Mesendoderm (in vitro differentiated cells): ENCODE results near the gene ADGRA3.

Experiments used
- DNase-seq: peaks from one replicate; pipeline ENCODE4 v3.0.0; 2013
- H2AK5ac ChIP-seq: 2 replicates; pipeline ENCODE4 v1.6.1; 2013; ENCODE audit warnings: low read length, inconsistent platforms
- H2BK120ac ChIP-seq: 2 replicates; pipeline ENCODE4 v1.6.1; 2013; ENCODE audit warnings: low read depth, mild to moderate bottlenecking, low read length, moderate library complexity, mixed read lengths
- H2BK15ac ChIP-seq: replicated peaks from 2 replicates; pipeline ENCODE4 v1.6.1; 2013; ENCODE audit warnings: low read depth, mild to moderate bottlenecking, moderate library complexity
- H2BK5ac ChIP-seq: 2 replicates; pipeline ENCODE4 v1.6.1; 2013; ENCODE audit warnings: low read length, inconsistent platforms
- H3K18ac ChIP-seq: 2 replicates; pipeline ENCODE4 v1.6.1; 2013; ENCODE audit warnings: mild to moderate bottlenecking, low read length, mixed read lengths
- H3K23ac ChIP-seq: one replicate; pipeline ENCODE4 v1.6.1; 2013; ENCODE audit warnings: low read length
- H3K27ac ChIP-seq: 2 replicates; pipeline ENCODE4 v1.5.1; 2013; ENCODE audit warnings: low read depth, mild to moderate bottlenecking, inconsistent platforms, low read length, moderate library complexity
- H3K27me3 ChIP-seq: 2 replicates; pipeline ENCODE4 v1.6.1; 2013; ENCODE audit warnings: low read length, control low read depth, mild to moderate bottlenecking, inconsistent platforms; ENCODE audit not compliant: insufficient read depth, poor library complexity
- H3K36me3 ChIP-seq: 2 replicates; pipeline ENCODE4 v1.6.1; 2013; ENCODE audit warnings: low read length, inconsistent platforms; ENCODE audit not compliant: control insufficient read depth, insufficient read depth
- H3K4ac ChIP-seq: one replicate; pipeline ENCODE4 v1.6.1; 2013; ENCODE audit warnings: low read depth, mild to moderate bottlenecking, low read length, moderate library complexity
- H3K4me1 ChIP-seq: 2 replicates; pipeline ENCODE4 v1.6.1; 2013; ENCODE audit warnings: low read depth, low read length, inconsistent platforms; ENCODE audit not compliant: control insufficient read depth
- H3K4me2 ChIP-seq: 2 replicates; pipeline ENCODE4 v1.6.1; 2013; ENCODE audit warnings: low read length
- H3K4me3 ChIP-seq: 2 replicates; pipeline ENCODE4 v1.5.1; 2013; ENCODE audit warnings: mild to moderate bottlenecking, low read length
- H3K56ac ChIP-seq: one replicate; pipeline ENCODE4 v1.6.1; 2013; ENCODE audit warnings: low read length
- H3K79me1 ChIP-seq: 2 replicates; pipeline ENCODE4 v1.6.1; 2013; ENCODE audit warnings: low read length, inconsistent platforms
- H3K79me2 ChIP-seq: 2 replicates; pipeline ENCODE4 v1.6.1; 2013; ENCODE audit warnings: mild to moderate bottlenecking, low read length; ENCODE audit not compliant: control insufficient read depth, insufficient read depth
- H3K9ac ChIP-seq: 2 replicates; pipeline ENCODE4 v1.6.1; 2013; ENCODE audit warnings: low read length, inconsistent platforms
- H4K5ac ChIP-seq: one replicate; pipeline ENCODE4 v1.6.1; 2013; ENCODE audit warnings: low read length
- H4K8ac ChIP-seq: one replicate; pipeline ENCODE4 v1.6.1; 2013; ENCODE audit warnings: low read depth, mild to moderate bottlenecking, control low read depth, low read length, moderate library complexity
- WGBS: extraction: QIAGEN DNeasy Blood & Tissue Kit; methylation state at CpG from one replicate; pipeline ENCODE4 v1.1.7; 2013; ENCODE audit warnings: low lambda C conversion rate, missing lambda C conversion rate; ENCODE audit not compliant: insufficient coverage; ENCODE audit errors: extremely low coverage; 5-methylcytosine and 5-hydroxymethylcytosine counted together

ADGRA3 gene

DNA sequence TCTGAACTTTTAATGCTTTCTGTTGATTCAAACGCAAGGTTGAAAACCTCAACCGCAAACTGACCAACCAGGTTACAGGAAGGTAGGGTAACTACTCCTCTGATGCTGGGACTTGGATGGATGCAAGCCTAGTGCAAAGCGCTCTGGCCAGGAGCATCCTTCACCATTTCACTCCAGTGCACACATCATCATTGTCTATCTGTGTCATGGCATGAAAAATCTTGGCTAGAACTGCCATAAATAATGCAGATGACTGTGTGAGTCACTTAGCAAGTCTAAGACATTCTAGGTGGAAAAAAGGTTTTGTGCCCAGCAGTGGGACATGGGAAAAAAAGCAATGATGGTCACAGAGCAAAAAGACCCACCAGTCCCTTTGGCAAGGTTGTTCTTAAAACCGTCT, 10.9 kb downstream of the ADGRA3 start:
- Histone ChIP-seq H3K27me3 (no peaks in the 10 kb centered on the region), H3K27ac (no peak overlapping the region), H2BK5ac (no peak overlapping the region), H2BK120ac (no peak overlapping the region), H4K5ac (no peak overlapping the region), H3K36me3 (no peaks in the 10 kb centered on the region), H3K56ac (no peak overlapping the region), H3K79me2 (peaks cover 73% of the 10 kb centered on the region), H3K18ac (no peak overlapping the region), H3K4me2 (no peak overlapping the region), H2BK15ac (no peak overlapping the region), H3K4me1 (peaks cover 27% of the 10 kb centered on the region), H3K4me3 (no peak overlapping the region), H4K8ac (no peak overlapping the region), H3K23ac (no peak overlapping the region), H3K4ac (no peak overlapping the region), H2AK5ac (no peak overlapping the region), H3K9ac (no peak overlapping the region), H3K79me1 (peaks cover 14% of the 10 kb centered on the region)
- no CpG with 5 or more reads among the region's 4 CpGs for WGBS
- DNase-seq, result no peak

GRCh38 chr4:22504447-22504846, 11.4 kb downstream of the ADGRA3 start:
- no peak overlapping the region for H2AK5ac ChIP-seq
- H3K23ac ChIP-seq, result no peak overlapping the region
- no peaks in the 10 kb centered on the region for H3K27me3 ChIP-seq
- peaks cover 75% of the 10 kb centered on the region for H3K79me2 ChIP-seq
- no peak overlapping the region for H4K8ac ChIP-seq
- H3K4ac ChIP-seq, result no peak overlapping the region
- no peak overlapping the region for H3K4me3 ChIP-seq
- no peak overlapping the region for H2BK5ac ChIP-seq
- WGBS, result no CpG with 5 or more reads among the region's 5 CpGs
- H3K4me2 ChIP-seq, result no peak overlapping the region
- H4K5ac ChIP-seq, result no peak overlapping the region
- H3K4me1 ChIP-seq, result peaks cover 27% of the 10 kb centered on the region
- H2BK15ac ChIP-seq, result no peak overlapping the region
- peaks cover 14% of the 10 kb centered on the region for H3K79me1 ChIP-seq
- peak; percentile 57 for DNase-seq
- H3K18ac ChIP-seq, result peak overlapping the region; percentile 26
- H3K27ac ChIP-seq, result no peak overlapping the region
- no peak overlapping the region for H3K56ac ChIP-seq
- peak overlapping the region; percentile 37 for H2BK120ac ChIP-seq
- no peak overlapping the region for H3K9ac ChIP-seq
- H3K36me3 ChIP-seq, result no peaks in the 10 kb centered on the region

DNA sequence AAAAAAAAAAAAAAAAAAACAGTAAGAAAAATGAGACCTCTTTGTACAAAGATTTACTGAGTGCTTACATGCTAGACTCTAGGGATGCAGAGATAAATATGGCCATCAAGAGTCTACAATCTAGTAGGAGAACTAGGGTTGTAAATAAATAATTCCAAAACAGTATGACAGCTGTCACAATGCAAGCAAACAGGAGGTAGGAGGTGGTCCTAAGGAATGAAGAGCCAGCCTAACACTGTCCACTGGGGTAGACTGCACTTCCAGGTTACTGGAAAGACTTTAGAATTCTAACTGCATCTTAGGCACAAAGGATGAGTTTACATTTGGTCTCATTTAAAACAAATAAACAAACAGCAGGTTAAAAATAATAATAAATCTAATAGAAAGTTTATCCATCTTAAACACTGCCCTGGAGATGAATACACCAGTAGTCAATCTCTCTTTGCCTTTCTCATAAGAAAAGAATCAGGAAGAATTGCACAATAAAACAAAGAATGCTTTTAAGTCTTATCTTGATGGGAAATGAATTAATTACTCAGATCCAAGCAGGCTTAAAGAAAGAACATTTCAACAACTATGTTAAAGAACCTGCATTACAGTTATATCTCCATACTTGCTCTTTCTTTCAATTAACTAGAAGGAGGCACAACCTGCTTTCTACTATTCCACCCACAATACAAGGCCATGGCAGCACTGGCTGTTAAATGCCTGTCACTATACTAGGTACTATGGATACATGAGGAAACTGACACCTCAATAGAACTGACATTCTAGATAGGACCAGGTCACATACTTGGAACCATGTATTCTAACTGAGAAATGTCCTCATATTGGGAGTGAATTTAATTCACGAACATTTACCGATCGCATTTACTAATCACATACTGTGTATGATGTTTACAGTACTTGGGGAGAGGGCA, 12.7 kb downstream of the ADGRA3 start:
- H3K4me2 ChIP-seq, result no peak overlapping the region
- no peak overlapping the region for H3K23ac ChIP-seq
- peaks cover 14% of the 10 kb centered on the region for H3K79me1 ChIP-seq
- no peaks in the 10 kb centered on the region for H3K36me3 ChIP-seq
- no peak overlapping the region for H3K27ac ChIP-seq
- no peak overlapping the region for H2BK5ac ChIP-seq
- peaks cover 75% of the 10 kb centered on the region for H3K79me2 ChIP-seq
- no peak overlapping the region for H4K5ac ChIP-seq
- no peaks in the 10 kb centered on the region for H3K27me3 ChIP-seq
- H3K56ac ChIP-seq, result no peak overlapping the region
- H3K4me3 ChIP-seq, result no peak overlapping the region
- H3K4ac ChIP-seq, result no peak overlapping the region
- H2AK5ac ChIP-seq, result no peak overlapping the region
- no peak overlapping the region for H3K9ac ChIP-seq
- no peak overlapping the region for H2BK15ac ChIP-seq
- peaks cover 22% of the 10 kb centered on the region for H3K4me1 ChIP-seq
- H3K18ac ChIP-seq, result no peak overlapping the region
- WGBS, result no CpG with 5 or more reads among the region's 3 CpGs
- no peak overlapping the region for H4K8ac ChIP-seq
- DNase-seq, result no peak
- no peak overlapping the region for H2BK120ac ChIP-seq

- H3K4ac ChIP-seq, result no peak overlapping the region
- no peak overlapping the region for H3K4me2 ChIP-seq
- no peak overlapping the region for H3K4me3 ChIP-seq
- H3K79me2 ChIP-seq, result peaks cover 75% of the 10 kb centered on the region
- H3K9ac ChIP-seq, result no peak overlapping the region
- no peak overlapping the region for H3K27ac ChIP-seq
- H3K4me1 ChIP-seq, result peaks cover 16% of the 10 kb centered on the region
- DNase-seq, result no peak
- no peak overlapping the region for H2AK5ac ChIP-seq
- no peak overlapping the region for H4K8ac ChIP-seq
- H4K5ac ChIP-seq, result no peak overlapping the region
- H3K18ac ChIP-seq, result no peak overlapping the region
- no peak overlapping the region for H2BK15ac ChIP-seq
- H2BK120ac ChIP-seq, result no peak overlapping the region
- WGBS, result no CpG with 5 or more reads among the region's 3 CpGs
- H3K56ac ChIP-seq, result no peak overlapping the region
- H3K36me3 ChIP-seq, result no peaks in the 10 kb centered on the region
- no peak overlapping the region for H2BK5ac ChIP-seq
- H3K79me1 ChIP-seq, result peaks cover 12% of the 10 kb centered on the region
- H3K23ac ChIP-seq, result no peak overlapping the region
- no peaks in the 10 kb centered on the region for H3K27me3 ChIP-seq
Measured at GRCh38 chr4:22501715-22502095, 14.2 kb downstream of the ADGRA3 start.

DNA sequence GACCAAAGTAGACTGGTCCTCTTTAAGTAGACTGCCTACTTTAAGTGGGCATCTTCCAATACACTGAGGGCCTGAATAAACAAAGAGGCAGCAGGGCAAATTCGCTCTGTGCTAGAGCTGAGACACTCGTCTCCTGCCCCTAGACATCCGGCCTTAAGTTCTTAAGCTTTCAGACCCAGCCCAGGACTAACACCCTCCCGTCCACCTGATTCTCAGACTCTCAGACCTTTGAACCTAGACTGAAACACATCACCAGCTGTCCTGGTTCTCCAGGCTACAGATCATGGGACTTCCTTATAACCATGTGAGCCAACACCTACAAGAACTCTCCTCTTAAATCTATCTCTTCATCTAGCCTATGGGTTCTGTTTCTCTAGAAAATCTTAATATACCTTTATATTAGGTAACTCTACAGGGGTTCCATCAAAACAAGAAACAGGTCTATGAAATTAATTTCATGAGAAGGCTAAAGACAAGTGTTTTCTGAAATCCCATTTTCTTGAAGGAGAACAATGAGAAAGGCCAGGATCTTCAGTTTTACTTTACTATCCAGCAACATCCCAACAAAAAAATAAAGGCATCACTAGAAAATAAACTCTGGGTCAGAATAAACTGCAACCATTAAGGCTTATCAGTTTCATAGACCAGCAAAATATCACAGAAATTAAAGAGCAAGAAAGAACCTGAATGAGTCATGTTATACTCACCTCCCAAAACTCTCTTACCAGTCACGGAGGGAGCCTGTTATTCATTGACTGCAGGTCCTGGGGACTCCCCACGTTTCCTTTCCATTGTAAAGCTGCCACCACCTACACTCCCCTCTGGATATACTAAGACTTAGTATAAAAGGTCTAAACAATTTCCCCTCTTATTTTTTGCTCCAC, 14.8 kb downstream of the ADGRA3 start:
- H3K9ac ChIP-seq, result no peak overlapping the region
- no peak overlapping the region for H3K27ac ChIP-seq
- no peak overlapping the region for H4K8ac ChIP-seq
- no peak overlapping the region for H3K23ac ChIP-seq
- H3K4me1 ChIP-seq, result peaks cover 12% of the 10 kb centered on the region
- no peaks in the 10 kb centered on the region for H3K27me3 ChIP-seq
- no CpG with 5 or more reads among the region's 6 CpGs for WGBS
- H3K4me2 ChIP-seq, result no peak overlapping the region
- H3K18ac ChIP-seq, result no peak overlapping the region
- H2BK5ac ChIP-seq, result no peak overlapping the region
- H3K79me2 ChIP-seq, result peaks cover 75% of the 10 kb centered on the region
- no peak overlapping the region for H2BK15ac ChIP-seq
- H3K4me3 ChIP-seq, result no peak overlapping the region
- H3K4ac ChIP-seq, result no peak overlapping the region
- H2AK5ac ChIP-seq, result no peak overlapping the region
- H4K5ac ChIP-seq, result no peak overlapping the region
- no peak overlapping the region for H3K56ac ChIP-seq
- no peak overlapping the region for H2BK120ac ChIP-seq
- H3K79me1 ChIP-seq, result peaks cover 10% of the 10 kb centered on the region
- no peaks in the 10 kb centered on the region for H3K36me3 ChIP-seq
- DNase-seq, result peak; percentile 41
